Measurements from ENCODE around the gene CRABP2. TPM values are rescaled to one million over a fixed set of nuclear protein-coding genes. Genes with fewer than 3 reads are reported as not detected.

CRABP2 gene
- total RNA-seq, 1 experiment from 2014 or later: 1.9 TPM

DNA sequence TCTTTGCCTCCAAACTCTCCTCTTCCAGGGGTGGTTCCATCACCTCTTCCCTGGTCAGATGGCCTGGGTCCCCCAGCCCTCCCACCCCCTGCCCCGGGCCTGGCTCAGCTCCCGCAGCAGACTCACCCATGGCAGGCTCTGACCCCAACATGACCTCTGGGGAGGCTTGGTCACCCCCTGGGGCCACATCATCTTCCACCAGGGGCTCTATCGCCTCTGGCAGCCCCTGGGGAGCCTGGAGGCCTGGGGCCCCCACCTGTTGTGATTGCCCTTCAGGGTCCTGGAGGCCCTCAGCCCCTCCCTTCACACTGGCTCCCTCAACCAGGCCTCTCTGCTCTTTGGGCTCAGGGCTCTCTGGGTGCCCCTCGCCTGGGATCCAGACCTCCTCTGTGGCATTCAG, 34.6 kb downstream of the CRABP2 start:
- no peak overlapping the region for H3K4me3 Mint-ChIP-seq (ENCODE audit: unreplicated experiment)
- peaks cover 6% of the 10 kb centered on the region for H3K4me1 Mint-ChIP-seq (ENCODE audit: insufficient read depth, unreplicated experiment)
- TF ChIP-seq CTCF (IDR thresholded peaks at IDR 0.05; ENCODE audit: unreplicated experiment): no peak

DNA sequence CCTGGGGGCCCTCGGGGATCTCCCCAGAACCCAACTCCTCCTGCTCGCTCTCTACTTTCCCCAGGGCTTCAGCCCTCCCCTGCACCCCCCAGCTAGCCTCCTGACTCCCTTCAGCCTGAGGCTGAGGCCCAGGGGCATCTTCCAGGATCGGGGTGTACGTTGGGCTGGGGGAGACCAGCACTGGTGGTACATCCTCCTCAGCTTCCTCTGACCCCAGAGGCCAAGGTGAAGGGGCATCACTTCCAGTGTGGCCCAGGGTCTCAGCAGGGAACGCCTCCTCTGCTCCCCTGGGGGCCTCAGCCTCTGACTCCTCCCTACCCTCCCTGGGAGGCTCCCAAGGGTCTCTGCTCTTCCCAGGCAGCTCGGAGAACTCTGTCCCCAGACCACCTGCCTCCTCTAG, 35.0 kb downstream of the CRABP2 start:
- POLR2A ChIA-PET: no interaction called here
- H3K27ac Mint-ChIP-seq (ENCODE audit: low read depth, unreplicated experiment): no peak overlapping the region
- BruUV-seq (replicated peaks): no TSS peak
- H3K27me3 Mint-ChIP-seq (ENCODE audit: insufficient read depth, unreplicated experiment): peaks cover 44% of the 10 kb centered on the region
- H3K4me1 Mint-ChIP-seq (ENCODE audit: insufficient read depth, unreplicated experiment): peaks cover 6% of the 10 kb centered on the region
- H3K36me3 Mint-ChIP-seq (ENCODE audit: insufficient read depth, unreplicated experiment): no peaks in the 10 kb centered on the region
- CTCF ChIA-PET: interaction anchor here (1.3 to 24.4 kb wide), 3 partner anchors 10 to 43 kb away, joined by 3 to 552 read pairs (median 9); no protein-coding TSS in a partner anchor
- no peak overlapping the region for H3K4me3 Mint-ChIP-seq (ENCODE audit: unreplicated experiment)
- no peaks in the 10 kb centered on the region for H3K9me3 Mint-ChIP-seq (ENCODE audit: unreplicated experiment)
- no peak for TF ChIP-seq CTCF (IDR thresholded peaks at IDR 0.05; ENCODE audit: unreplicated experiment)
- no peak for DNase-seq (ENCODE audit: unreplicated experiment)
- intact Hi-C loops (cut with micrococcal nuclease): no loop called here

More for the DNA sequence above, 34.6 kb downstream of the CRABP2 start:
- DNase-seq (ENCODE audit: unreplicated experiment): no peak
- intact Hi-C loops (cut with micrococcal nuclease): no loop called here
- Mint-ChIP-seq H3K27ac (ENCODE audit: low read depth, unreplicated experiment) (no peak overlapping the region), H3K9me3 (ENCODE audit: unreplicated experiment) (no peaks in the 10 kb centered on the region), H3K36me3 (ENCODE audit: insufficient read depth, unreplicated experiment) (no peaks in the 10 kb centered on the region), H3K27me3 (ENCODE audit: insufficient read depth, unreplicated experiment) (peaks cover 44% of the 10 kb centered on the region)
- ChIA-PET CTCF (interaction anchor here (1.1 to 24.4 kb wide), 4 partner anchors 10 to 257 kb away, joined by 3 to 552 read pairs (median 6); no protein-coding TSS in a partner anchor), POLR2A (interaction anchor here (1.3 kb wide), 1 partner anchor 15 kb away, joined by 4 read pairs; no protein-coding TSS in a partner anchor)
- BruUV-seq (replicated peaks): no TSS peak

- DNase-seq (ENCODE audit: unreplicated experiment): no peak
- Mint-ChIP-seq H3K36me3 (ENCODE audit: insufficient read depth, unreplicated experiment) (no peaks in the 10 kb centered on the region), H3K4me3 (ENCODE audit: unreplicated experiment) (no peak overlapping the region), H3K27ac (ENCODE audit: low read depth, unreplicated experiment) (no peak overlapping the region), H3K4me1 (ENCODE audit: insufficient read depth, unreplicated experiment) (peaks cover 6% of the 10 kb centered on the region), H3K9me3 (ENCODE audit: unreplicated experiment) (no peaks in the 10 kb centered on the region), H3K27me3 (ENCODE audit: insufficient read depth, unreplicated experiment) (peaks cover 44% of the 10 kb centered on the region)
- CTCF ChIA-PET: interaction anchor here (0.8 to 24.4 kb wide), 3 partner anchors 9 to 20 kb away, joined by 3 to 552 read pairs (median 3); no protein-coding TSS in a partner anchor
- BruUV-seq (replicated peaks): no TSS peak
- intact Hi-C loops (cut with micrococcal nuclease): no loop called here
- POLR2A ChIA-PET: no interaction called here
- no peak for TF ChIP-seq CTCF (IDR thresholded peaks at IDR 0.05; ENCODE audit: unreplicated experiment)
Observed at GRCh38 chr1:156669794-156670193, 35.6 kb downstream of the CRABP2 start.

DNA sequence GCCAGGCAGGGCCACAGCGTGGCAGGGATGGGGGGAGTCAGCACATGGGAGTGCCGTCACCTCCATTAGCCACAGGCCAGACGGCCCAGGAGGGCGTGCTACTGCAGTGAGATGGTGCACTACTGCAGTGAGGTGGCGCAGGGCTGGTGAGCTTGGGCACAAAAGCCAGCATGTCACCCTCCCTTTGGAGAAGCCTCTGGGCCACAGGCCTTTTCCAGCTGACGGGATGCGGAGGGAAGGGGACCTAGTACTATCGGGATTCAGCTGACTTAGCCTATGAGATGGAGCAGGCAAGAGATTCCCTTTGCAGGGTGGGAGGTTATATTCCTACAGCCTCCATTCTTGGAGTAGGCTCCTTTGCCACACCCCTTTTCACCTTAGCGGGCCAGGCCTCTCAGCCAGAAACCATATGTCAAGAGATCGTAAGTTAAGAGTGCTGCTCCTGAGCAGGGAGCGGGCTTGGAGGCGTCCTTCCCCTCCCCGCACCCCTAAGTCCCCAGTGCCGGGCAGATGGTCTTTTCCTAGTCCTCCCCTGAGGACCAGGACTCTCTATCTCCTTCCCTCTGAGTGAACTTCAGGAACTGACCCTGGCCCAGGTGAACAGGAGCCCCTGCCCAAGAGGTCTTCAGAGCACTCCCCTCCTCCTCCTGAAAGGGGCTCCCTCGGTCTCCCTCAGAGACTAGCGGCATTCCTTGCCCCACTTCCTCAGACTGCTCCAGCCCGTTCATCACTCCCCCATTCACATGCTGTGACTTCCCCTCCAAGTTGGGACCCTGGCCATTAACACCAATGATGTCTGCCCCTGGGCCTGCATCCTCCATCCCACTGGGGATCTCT, 36.4 kb downstream of the CRABP2 start:
- Mint-ChIP-seq H3K4me1 (ENCODE audit: insufficient read depth, unreplicated experiment) (peaks cover 6% of the 10 kb centered on the region), H3K27me3 (ENCODE audit: insufficient read depth, unreplicated experiment) (peaks cover 36% of the 10 kb centered on the region), H3K36me3 (ENCODE audit: insufficient read depth, unreplicated experiment) (no peaks in the 10 kb centered on the region), H3K27ac (ENCODE audit: low read depth, unreplicated experiment) (no peak overlapping the region), H3K4me3 (ENCODE audit: unreplicated experiment) (no peak overlapping the region), H3K9me3 (ENCODE audit: unreplicated experiment) (no peaks in the 10 kb centered on the region)
- ChIA-PET CTCF (interaction anchor here (0.8 to 24.4 kb wide), 3 partner anchors 7 to 21 kb away, joined by 3 to 552 read pairs (median 4); no protein-coding TSS in a partner anchor), POLR2A (no interaction called here)
- no peak for TF ChIP-seq CTCF (IDR thresholded peaks at IDR 0.05; ENCODE audit: unreplicated experiment)
- DNase-seq (ENCODE audit: unreplicated experiment): no peak
- intact Hi-C loops (cut with micrococcal nuclease): no loop called here
- no TSS peak for BruUV-seq (replicated peaks)
